GM19099 (cell line): ENCODE results near the gene TLE2.

Experiments
- POLR2A ChIP-seq: IDR thresholded peaks from 3 replicates; pipeline ENCODE4 v1.6.1; 2011; ENCODE audit warnings: low read depth; ENCODE audit not compliant: insufficient read length; ENCODE audit errors: extremely low read depth

The TLE2 gene

GRCh38 chr19:3028305-3029064 lies 595 bp downstream of the TLE2 start:
- no peak for TF ChIP-seq POLR2A

GRCh38 chr19:3027981-3028304 lies 1.1 kb downstream of the TLE2 start:
- no peak for TF ChIP-seq POLR2A

GRCh38 chr19:3027292-3027691 lies 1.8 kb downstream of the TLE2 start:
- no peak for TF ChIP-seq POLR2A

- TF ChIP-seq POLR2A, result no peak
Measured at GRCh38 chr19:3026768-3027167, 2.3 kb downstream of the TLE2 start.

- TF ChIP-seq POLR2A, result no peak
Measured at GRCh38 chr19:3025549-3025886, 3.6 kb downstream of the TLE2 start.

GRCh38 chr19:3024870-3025548 lies 4.1 kb downstream of the TLE2 start:
- no peak for TF ChIP-seq POLR2A

GRCh38 chr19:3024509-3024869 lies 4.6 kb downstream of the TLE2 start:
- TF ChIP-seq POLR2A, result no peak

GRCh38 chr19:3020321-3020960 lies 8.6 kb downstream of the TLE2 start:
- TF ChIP-seq POLR2A, result no peak

- no peak for TF ChIP-seq POLR2A
Measured at GRCh38 chr19:3019211-3019854, 9.7 kb downstream of the TLE2 start.

- no peak for TF ChIP-seq POLR2A
Measured at GRCh38 chr19:3017923-3018322, 11.2 kb downstream of the TLE2 start.

GRCh38 chr19:3015126-3016057 lies 13.7 kb downstream of the TLE2 start:
- no peak for TF ChIP-seq POLR2A

- TF ChIP-seq POLR2A, result no peak
Measured at GRCh38 chr19:3014135-3014534, 14.9 kb downstream of the TLE2 start.

GRCh38 chr19:3013263-3013725 lies 15.8 kb downstream of the TLE2 start:
- TF ChIP-seq POLR2A, result no peak

- TF ChIP-seq POLR2A, result no peak
Measured at GRCh38 chr19:3012621-3013262, 16.3 kb downstream of the TLE2 start.
